ENCODE results near the gene LTBP1. TPM values are rescaled to one million over a fixed set of nuclear protein-coding genes. Genes with fewer than 3 reads are reported as not detected.

LTBP1 gene
- total and polyA plus RNA-seq, 2 experiments from 2014 or later: 157 to 211 TPM

DNA sequence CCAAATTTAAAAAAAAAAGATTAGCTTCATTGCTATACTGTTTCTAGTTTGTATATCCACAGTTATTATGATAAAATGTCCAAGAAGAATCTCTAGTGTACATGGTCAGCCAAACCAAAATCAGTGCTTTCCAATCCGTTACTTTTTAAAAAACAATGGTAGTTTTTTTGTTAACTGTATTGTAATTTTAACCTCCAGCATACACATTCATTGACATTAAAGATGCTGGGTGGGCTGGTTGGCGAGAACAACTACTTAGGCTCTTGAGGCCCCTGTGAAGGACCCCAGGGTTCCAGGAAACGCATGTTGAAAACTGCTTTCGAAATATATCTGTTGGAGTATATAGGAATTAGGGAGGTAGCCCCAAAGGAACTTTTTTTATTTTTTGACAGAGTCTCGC, 422.4 kb downstream of the LTBP1 start:
- Histone ChIP-seq H3K4me2 (ENCODE audit: unreplicated experiment) (no peak overlapping the region), H3F3A (ENCODE audit: insufficient read depth) (peaks cover 32% of the 10 kb centered on the region), H2AFZ (no peak overlapping the region), H3K27me3 (replicated peaks; ENCODE audit: insufficient read depth) (no peaks in the 10 kb centered on the region), H4K20me1 (ENCODE audit: insufficient read depth) (no peaks in the 10 kb centered on the region), H3K9me2 (ENCODE audit: insufficient read depth) (no peaks in the 10 kb centered on the region), H3K4me1 (ENCODE audit: insufficient read depth) (peaks cover 20% of the 10 kb centered on the region), H3K9me3 (ENCODE audit: low read depth) (no peaks in the 10 kb centered on the region), H3K79me2 (ENCODE audit: insufficient read depth) (no peaks in the 10 kb centered on the region), H3K9ac (no peak overlapping the region), H3K27ac (no peak overlapping the region), H3K4me3 (no peak overlapping the region), H3K36me3 (ENCODE audit: low read depth) (peaks cover 16% of the 10 kb centered on the region; the same call in 1 of the 2 replicates)
- 97 to 99% methylated on average over 5 of the region's 5 CpGs for WGBS, 2 experiments (ENCODE audit: low coverage in 1 of 2, low lambda C conversion rate in 2 of 2, missing lambda C conversion rate in 2 of 2)
- TF ChIP-seq EZH2phosphoT487 (IDR thresholded peaks at IDR 0.05; ENCODE audit: insufficient read depth, low read depth) (no peak), EZH2 (IDR thresholded peaks at IDR 0.05; ENCODE audit: insufficient read depth, poor library complexity, severe bottlenecking) (no peak)
- DNase-seq: no peak
- in situ Hi-C loops (cut with MboI): no loop called here

DNA sequence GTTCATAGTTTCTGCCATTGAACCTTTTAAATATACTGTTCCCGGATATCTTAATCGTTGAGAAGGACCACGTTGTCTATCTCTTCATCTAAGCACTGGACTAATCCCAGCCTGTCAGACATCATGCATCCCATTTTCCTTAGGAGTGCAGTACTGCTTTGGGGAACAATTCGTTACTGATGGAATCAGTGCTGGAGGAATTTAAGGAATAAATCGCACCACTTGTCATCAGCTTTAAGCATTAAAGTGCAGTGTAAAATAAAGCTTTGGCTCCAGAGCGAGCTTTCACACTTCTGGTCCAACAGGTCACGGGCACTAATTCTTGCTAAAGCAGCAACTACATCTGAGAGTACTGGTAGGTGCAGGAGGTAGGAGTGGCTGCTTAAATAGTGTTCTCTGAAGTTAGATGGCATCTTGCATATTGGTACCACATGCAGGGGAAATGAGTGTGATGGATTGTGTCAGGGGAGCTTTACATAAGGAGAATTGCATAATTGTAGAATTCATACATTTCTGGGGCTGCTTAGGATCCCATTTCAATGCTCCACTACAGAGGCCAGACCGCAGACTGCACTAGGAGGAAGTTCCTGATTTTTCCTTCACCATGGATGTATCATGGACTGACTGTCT, 424.0 kb downstream of the LTBP1 start:
- Histone ChIP-seq H3K9me2 (ENCODE audit: insufficient read depth) (no peaks in the 10 kb centered on the region), H3F3A (ENCODE audit: insufficient read depth) (peaks cover 43% of the 10 kb centered on the region), H4K20me1 (ENCODE audit: insufficient read depth) (no peaks in the 10 kb centered on the region), H3K4me2 (ENCODE audit: unreplicated experiment) (no peak overlapping the region), H3K27ac (no peak overlapping the region), H3K9ac (no peak overlapping the region), H3K79me2 (ENCODE audit: insufficient read depth) (no peaks in the 10 kb centered on the region), H3K4me3 (no peak overlapping the region), H3K4me1 (ENCODE audit: insufficient read depth) (peaks cover 31% of the 10 kb centered on the region), H3K27me3 (replicated peaks; ENCODE audit: insufficient read depth) (no peaks in the 10 kb centered on the region), H2AFZ (no peak overlapping the region), H3K9me3 (ENCODE audit: low read depth) (no peaks in the 10 kb centered on the region), H3K36me3 (ENCODE audit: low read depth) (peaks cover 5% of the 10 kb centered on the region; the same call in 1 of the 2 replicates)
- WGBS, 2 experiments (ENCODE audit: low coverage in 1 of 2, low lambda C conversion rate in 2 of 2, missing lambda C conversion rate in 2 of 2): 61 to 66% methylated on average over 8 of the region's 8 CpGs
- in situ Hi-C loops (cut with MboI): loop anchor here (10.0 kb wide), 1 partner anchor 336 kb away; no protein-coding TSS in a partner anchor
- TF ChIP-seq EZH2phosphoT487 (IDR thresholded peaks at IDR 0.05; ENCODE audit: insufficient read depth, low read depth) (no peak), EZH2 (IDR thresholded peaks at IDR 0.05; ENCODE audit: insufficient read depth, poor library complexity, severe bottlenecking) (no peak)
- no peak for DNase-seq

DNA sequence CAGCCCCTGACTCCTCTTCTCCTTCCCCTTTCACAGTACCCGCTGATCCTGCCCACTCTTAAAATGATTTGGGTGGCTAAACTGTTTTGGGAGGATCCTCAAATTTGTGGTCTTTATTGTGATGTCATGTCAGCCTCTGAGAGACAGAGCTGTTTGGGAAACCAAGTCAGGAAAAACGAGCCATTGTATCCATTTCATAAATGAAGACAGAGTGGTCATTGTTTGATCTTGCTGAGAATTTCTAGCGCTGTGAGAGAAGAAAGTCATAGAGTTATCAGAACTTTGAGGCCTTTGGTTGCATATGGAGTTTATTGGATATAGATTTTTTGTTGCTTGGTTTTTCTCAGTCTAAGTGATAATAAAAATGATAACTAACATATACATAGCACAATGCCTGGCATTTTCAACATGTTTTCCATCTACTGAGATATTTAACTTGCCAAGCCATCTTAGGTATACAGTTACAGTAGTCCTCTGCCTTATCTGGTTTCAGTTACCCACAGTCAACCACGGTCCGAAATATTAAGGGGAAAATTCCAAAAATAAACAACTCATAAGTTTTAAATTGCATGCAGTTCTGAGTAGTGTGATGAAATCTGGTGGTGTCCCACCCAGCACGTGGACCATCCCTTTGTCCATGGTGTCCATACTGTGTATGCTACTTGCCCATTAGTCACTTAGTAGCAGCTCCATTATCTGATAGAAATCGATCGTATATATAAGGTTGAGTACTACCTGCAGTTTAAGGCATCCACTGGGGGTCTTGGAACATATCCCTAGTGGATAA, 424.7 kb downstream of the LTBP1 start:
- TF ChIP-seq EZH2 (IDR thresholded peaks at IDR 0.05; ENCODE audit: insufficient read depth, poor library complexity, severe bottlenecking): no peak
- no peak for TF ChIP-seq EZH2phosphoT487 (IDR thresholded peaks at IDR 0.05; ENCODE audit: insufficient read depth, low read depth)
- Histone ChIP-seq H3K79me2 (ENCODE audit: insufficient read depth) (no peaks in the 10 kb centered on the region), H3K9ac (no peak overlapping the region), H3K27me3 (replicated peaks; ENCODE audit: insufficient read depth) (no peaks in the 10 kb centered on the region), H3K4me3 (no peak overlapping the region), H3K27ac (no peak overlapping the region), H3K4me1 (ENCODE audit: insufficient read depth) (peaks cover 27% of the 10 kb centered on the region), H3F3A (ENCODE audit: insufficient read depth) (peaks cover 37% of the 10 kb centered on the region), H3K4me2 (ENCODE audit: unreplicated experiment) (no peak overlapping the region), H3K9me3 (ENCODE audit: low read depth) (no peaks in the 10 kb centered on the region), H2AFZ (no peak overlapping the region), H4K20me1 (ENCODE audit: insufficient read depth) (no peaks in the 10 kb centered on the region), H3K9me2 (ENCODE audit: insufficient read depth) (no peaks in the 10 kb centered on the region), H3K36me3 (ENCODE audit: low read depth) (no peaks in the 10 kb centered on the region)
- WGBS, 2 experiments (ENCODE audit: low coverage in 1 of 2, low lambda C conversion rate in 2 of 2, missing lambda C conversion rate in 2 of 2): 83 to 85% methylated on average over 8 of the region's 8 CpGs
- in situ Hi-C loops (cut with MboI): loop anchor here (10.0 kb wide), 1 partner anchor 337 kb away; no protein-coding TSS in a partner anchor
- no peak for DNase-seq

DNA sequence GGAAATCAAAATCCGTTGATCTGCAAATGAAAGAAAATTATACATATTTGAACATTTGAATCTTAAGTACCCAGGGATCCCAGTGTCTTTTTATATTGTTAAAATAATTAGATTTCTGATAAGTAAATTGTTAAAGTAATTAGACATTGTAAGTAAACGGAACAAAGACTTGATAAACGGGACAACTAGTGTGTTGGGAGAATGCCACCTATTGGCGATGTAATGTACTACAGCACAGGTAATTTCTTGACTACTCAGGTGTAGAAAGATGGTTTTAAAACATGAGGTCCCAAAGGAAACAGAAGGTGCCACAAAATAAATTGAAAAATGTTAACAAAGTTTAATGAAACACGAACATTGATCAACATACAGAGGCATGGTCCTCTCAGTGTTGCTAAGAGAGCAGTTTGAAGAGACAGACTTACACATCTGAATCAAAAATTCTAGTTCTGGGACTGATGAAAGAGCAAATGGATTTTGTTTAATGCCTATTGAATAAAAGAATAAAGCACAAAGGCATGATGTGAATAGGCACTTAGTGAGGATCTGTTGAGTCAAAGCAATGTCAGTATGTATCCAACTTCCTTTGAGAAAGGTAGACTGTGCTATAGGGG, 426.3 kb downstream of the LTBP1 start:
- H3K27me3 ChIP-seq (replicated peaks; ENCODE audit: insufficient read depth): no peaks in the 10 kb centered on the region
- 78 to 80% methylated on average over 5 of the region's 5 CpGs for WGBS, 2 experiments (ENCODE audit: low coverage in 1 of 2, low lambda C conversion rate in 2 of 2, missing lambda C conversion rate in 2 of 2)
- H3K79me2 ChIP-seq (ENCODE audit: insufficient read depth): no peaks in the 10 kb centered on the region
- H3K36me3 ChIP-seq (ENCODE audit: low read depth): no peaks in the 10 kb centered on the region
- in situ Hi-C loops (cut with MboI): loop anchor here (10.0 kb wide), 1 partner anchor 338 kb away; no protein-coding TSS in a partner anchor
- peaks cover 33% of the 10 kb centered on the region for H3K4me1 ChIP-seq (ENCODE audit: insufficient read depth)
- no peak overlapping the region for H3K27ac ChIP-seq
- H3K4me3 ChIP-seq: no peak overlapping the region
- H4K20me1 ChIP-seq (ENCODE audit: insufficient read depth): no peaks in the 10 kb centered on the region
- no peaks in the 10 kb centered on the region for H3K9me2 ChIP-seq (ENCODE audit: insufficient read depth)
- peak overlapping the region; percentile 46 for H3K4me2 ChIP-seq (ENCODE audit: unreplicated experiment)
- H2AFZ ChIP-seq: no peak overlapping the region
- no peaks in the 10 kb centered on the region for H3K9me3 ChIP-seq (ENCODE audit: low read depth)
- TF ChIP-seq EZH2 (IDR thresholded peaks at IDR 0.05; ENCODE audit: insufficient read depth, poor library complexity, severe bottlenecking): no peak
- H3F3A ChIP-seq (ENCODE audit: insufficient read depth): peaks cover 32% of the 10 kb centered on the region
- no peak for DNase-seq
- H3K9ac ChIP-seq: no peak overlapping the region
